GM04503 (cell line): ENCODE data around the gene MITF.

Experiments
- DNase-seq: peaks from one replicate; pipeline ENCODE4 v3.0.0-alpha.2; 2012; ENCODE audit warnings: low read depth

MITF gene

GRCh38 chr3:69967156-69967555 is 227.9 kb downstream of the MITF start:
- DNase-seq: no peak

DNA sequence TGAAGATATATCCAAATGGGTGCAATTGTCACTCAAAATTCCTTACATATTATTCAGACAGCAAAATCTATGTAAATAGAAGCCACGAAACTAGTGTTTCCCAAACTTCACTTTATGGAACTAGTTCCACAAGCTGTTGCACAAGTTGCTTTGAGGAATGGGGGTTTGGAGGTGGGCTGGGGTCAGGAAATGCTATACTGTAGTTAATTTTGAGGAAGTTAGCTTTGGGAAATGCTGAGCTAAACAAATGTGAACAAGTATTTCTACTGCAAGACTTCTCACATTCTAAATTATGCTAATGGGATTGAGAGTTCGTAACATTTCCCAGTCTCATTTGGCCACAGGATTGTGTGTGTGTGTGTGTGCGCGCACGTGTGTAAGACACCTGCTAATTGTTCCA is 231.6 kb downstream of the MITF start:
- no peak for DNase-seq

- no peak for DNase-seq
Measured at GRCh38 chr3:69972672-69973071, 233.4 kb downstream of the MITF start.

DNA sequence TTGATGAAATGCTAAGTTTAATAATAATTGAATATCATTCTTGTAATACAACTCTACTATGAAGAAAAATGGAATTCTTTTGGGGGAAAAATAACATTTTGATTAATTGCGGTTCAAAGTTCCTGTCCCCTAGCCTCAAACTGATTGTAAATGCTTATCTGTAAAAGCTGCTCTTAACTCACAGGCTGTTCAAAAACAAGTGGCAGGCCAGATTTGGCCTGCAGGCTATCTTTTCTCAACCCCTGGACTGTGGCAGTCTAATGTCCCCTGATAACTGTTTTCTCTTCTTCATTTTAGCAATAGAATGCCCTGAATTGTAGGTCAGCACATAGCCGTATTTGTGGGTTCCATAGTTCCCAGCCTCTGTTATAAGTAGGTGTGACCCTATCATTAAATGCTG is 236.8 kb downstream of the MITF start:
- DNase-seq: no peak

DNA sequence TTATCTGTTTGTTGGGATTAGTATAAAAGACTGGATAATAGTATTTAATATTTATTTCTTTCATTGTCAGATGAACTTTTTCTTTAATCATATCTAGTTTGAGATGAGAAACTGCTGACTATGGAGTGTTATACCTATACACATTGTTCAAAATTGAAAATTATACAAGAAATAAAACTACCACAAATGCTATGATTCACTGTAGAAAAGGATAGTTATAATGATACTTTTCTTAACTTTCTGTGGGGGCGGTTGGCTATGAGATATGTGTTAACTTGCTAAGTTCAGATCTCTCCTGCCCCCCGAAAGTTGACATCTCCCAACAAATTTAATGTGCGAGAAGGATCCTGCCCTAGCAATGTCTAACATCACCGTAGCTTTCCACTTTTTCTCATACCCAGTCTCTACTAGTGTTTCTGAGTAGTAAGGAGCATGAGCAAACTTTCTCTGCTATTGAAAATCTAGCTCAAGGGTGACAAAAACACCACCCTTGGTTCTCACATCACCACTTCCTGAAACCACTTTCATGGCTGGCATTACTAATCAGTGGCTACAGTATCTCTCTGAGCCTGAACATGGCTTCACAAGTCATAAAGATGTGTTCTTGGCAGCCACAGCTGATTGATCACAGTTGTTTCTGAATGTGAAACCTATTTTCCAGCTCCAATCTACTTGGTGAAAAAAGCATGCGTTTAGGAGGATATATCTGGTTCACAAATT is 244.4 kb downstream of the MITF start:
- no peak for DNase-seq

DNA sequence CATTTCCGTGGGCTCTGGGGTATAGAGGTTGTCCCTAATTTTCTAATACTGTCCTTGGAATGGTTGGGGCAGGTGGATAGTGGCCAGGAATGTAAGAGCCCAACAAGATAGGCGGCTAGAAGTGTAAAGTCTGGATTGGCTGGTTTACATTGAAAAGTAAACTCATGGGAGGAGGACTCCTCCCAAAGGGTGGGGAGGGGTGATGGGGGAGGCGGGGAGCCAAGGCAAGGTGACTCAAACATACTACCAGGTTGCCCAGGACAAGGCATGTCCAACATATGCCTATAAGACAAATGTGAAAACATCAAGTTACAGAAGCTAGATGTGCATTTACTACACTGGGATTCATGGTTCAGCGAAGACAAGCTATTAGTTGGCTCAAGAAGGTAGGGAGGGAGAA is 246.0 kb downstream of the MITF start:
- no peak for DNase-seq

GRCh38 chr3:69986419-69986818 is 247.2 kb downstream of the MITF start:
- DNase-seq: no peak

- no peak for DNase-seq
Measured at GRCh38 chr3:69987833-69988232, 248.6 kb downstream of the MITF start.

- no peak for DNase-seq
Measured at GRCh38 chr3:69993757-69994156, 254.5 kb downstream of the MITF start.

GRCh38 chr3:69994919-69995318 is 255.7 kb downstream of the MITF start:
- no peak for DNase-seq

- DNase-seq: no peak
Measured at GRCh38 chr3:69997631-69998307, 258.5 kb downstream of the MITF start.

DNA sequence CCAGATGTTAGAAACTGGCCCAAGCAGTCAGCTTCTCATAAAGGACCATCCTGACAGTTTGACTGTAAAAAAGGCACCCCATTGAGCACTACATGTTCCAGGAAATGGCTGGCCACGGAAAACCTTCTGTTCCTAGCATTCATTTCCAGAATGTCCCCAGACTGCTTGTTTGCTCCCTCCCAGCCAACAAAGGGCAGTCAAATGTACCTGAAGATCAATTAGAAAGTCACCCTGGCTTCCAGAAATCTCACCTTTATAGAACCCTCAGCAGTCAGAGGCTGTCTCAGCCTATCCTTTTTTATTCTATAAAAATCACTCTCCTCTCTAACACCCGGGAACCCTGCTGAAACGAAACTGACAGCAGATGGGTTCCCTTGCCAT is 259.5 kb downstream of the MITF start:
- DNase-seq: no peak

GRCh38 chr3:69999140-70000027 is 260.1 kb downstream of the MITF start, which contains the start of gene SAMMSON:
TSS of gene SAMMSON (plus strand) at chr3:69999733.
- no peak for DNase-seq

- DNase-seq: no peak
Measured at GRCh38 chr3:70000028-70000410, 260.8 kb downstream of the MITF start.

DNA sequence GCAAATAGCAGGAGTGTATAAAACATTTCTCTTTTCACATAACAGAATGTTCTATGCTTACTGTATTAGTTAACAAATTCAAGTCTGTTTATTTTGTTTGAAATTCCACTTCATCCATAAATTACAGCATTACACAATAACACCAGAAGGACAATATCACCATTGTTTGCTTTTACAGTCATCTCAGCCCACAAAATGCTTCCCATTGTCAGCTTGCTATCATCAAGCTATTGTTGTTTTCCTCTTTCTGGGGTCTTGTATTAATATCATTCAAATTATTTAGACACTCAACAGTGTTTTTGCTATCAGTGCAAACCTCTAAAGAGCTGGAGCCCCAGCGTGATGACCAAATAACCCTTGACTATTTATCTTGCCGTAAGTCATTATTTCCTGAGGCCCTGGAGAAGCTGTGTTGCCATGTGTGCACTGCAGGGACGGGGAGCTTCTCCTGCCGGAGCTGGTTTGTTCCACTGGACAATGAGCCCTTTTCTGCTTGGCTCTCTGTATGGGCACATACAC is 261.4 kb downstream of the MITF start:
- DNase-seq: no peak

- no peak for DNase-seq
Measured at GRCh38 chr3:70003119-70003518, 263.9 kb downstream of the MITF start.

- DNase-seq: no peak
Measured at GRCh38 chr3:70006089-70006488, 266.8 kb downstream of the MITF start.

DNA sequence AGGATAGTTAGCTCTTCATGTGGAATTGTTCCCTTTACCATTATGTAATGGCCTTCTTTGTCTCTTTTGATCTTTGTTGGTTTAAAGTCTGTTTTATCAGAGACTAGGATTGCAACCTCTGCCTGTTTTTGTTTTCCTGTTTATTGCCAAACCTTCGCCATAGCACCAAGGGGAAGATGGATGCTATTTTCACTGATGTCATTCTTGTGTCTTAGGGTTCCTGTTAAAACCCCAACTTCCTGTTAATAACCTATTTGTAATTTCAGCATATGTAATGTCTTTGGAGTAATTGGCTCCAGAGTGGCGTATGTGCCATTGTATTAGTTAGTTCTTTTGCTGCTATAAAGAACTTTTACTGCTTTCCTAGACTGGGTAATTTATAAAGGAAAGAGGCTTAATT is 271.1 kb downstream of the MITF start:
- DNase-seq: no peak

DNA sequence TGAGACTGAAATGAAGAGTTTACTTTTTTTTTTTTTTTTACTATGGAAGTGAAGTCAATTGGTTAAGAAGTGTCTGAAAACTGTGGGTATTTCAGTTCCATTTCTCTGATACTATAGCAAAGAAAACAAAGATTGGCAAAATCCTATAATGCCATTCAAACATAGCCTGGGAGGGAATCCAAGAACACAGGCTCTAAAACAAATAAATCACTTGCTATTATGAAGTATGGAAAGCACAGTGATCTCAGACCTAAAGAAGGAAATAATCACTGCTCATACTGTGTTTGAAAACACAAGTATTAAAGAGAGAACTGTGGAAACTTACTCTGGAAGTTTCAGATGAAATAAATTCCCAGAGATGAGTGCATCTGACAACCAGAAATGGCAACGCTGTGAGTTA is 272.3 kb downstream of the MITF start:
- DNase-seq: no peak
